Astrocyte of the spinal cord (primary cell): Measurements from ENCODE around the gene SLC26A5.

ENCODE experiments used
- DNase-seq: peaks from one replicate; pipeline ENCODE4 v3.0.0; 2011; ENCODE audit warnings: low read depth, low spot score
- H3K4me3 ChIP-seq: 2 replicates; pipeline ENCODE4 v1.5.1; 2011; ENCODE audit warnings: low read depth, mild to moderate bottlenecking, low read length, moderate library complexity
- CTCF ChIP-seq: IDR thresholded peaks from 2 replicates; pipeline ENCODE4 v1.5.1; 2012; ENCODE audit warnings: low read depth, mild to moderate bottlenecking, low read length, inconsistent platforms
- in situ Hi-C: cut with HindIII; loops from 2 replicates; pipeline ENCODE4 v1.10.0; 2017; ENCODE audit warnings: low sequenced_read_pairs

Gene SLC26A5

DNA sequence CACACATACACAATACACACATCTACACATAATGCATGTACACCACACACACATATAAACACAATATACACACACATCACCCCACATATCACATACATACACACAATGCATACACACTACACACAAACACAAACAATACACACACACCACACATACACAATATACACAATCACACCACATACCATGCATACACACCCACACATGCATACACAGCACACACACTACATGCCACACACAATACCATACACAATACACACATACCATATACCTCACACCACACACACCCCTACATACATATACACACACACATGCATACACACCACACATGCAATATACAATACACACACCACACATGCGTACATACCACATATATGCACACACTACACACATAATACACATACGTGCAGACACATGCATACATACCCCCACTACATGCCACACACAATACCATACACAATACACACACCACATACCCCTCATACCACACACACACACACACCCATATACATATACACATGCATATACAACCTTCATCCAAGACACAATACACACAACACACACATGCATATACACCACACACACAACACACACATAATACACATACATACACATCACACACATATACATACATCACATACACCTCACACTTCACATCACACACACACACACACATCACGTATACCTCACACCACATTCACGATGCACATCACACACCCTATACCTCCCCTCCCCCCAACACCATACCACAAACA lies 64.6 kb downstream of the SLC26A5 start:
- no peak for TF ChIP-seq CTCF

GRCh38 chr7:103380395-103381191 lies 65.4 kb downstream of the SLC26A5 start:
- TF ChIP-seq CTCF, result no peak
- in situ Hi-C loops, result no loop called here
- no peak overlapping the region for H3K4me3 ChIP-seq
- DNase-seq, result no peak

More for the DNA sequence above, 64.6 kb downstream of the SLC26A5 start:
- DNase-seq, result no peak
- in situ Hi-C loops, result no loop called here
- no peak overlapping the region for H3K4me3 ChIP-seq

- no peak for DNase-seq
- no peak overlapping the region for H3K4me3 ChIP-seq
- TF ChIP-seq CTCF, result no peak
- in situ Hi-C loops, result no loop called here
Measured at GRCh38 chr7:103379270-103379975, 66.6 kb downstream of the SLC26A5 start.

DNA sequence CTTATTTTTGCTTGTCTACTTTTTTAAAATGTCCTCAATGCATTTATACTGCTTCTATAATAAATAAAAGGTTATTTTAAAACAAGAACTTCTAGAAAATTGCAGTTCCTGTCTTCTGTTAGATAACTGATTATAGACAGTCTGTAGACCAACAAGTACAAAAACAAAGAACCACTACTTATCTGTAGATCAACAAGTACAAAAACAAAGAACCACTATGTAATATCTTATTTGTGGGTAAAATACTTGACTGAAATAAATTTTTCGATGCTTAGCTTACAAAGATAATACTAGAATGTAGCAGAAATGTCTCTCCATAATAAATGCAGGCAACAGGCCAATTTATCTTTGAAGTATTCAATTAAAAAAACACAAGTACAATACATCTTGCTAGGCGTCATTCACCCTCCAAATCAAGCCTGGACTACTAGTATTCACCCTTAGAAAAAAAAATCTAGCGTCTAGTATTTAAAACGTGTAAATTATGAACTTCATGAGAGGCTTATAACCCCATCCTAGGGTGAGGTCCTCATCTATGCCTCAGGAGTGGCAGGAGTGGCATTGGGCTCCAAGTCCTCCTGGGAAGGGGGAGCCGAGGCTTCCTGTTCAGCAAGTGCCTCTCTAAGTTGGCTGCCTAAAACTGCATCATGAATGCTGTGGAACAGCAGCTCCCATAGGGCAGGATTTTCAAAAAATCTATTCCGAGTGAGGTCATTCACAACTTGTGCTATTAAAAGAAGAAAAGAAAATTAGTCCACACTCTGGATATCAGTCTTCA lies 72.0 kb downstream of the SLC26A5 start:
- TF ChIP-seq CTCF, result no peak
- no peak overlapping the region for H3K4me3 ChIP-seq
- in situ Hi-C loops, result no loop called here
- DNase-seq, result no peak

- in situ Hi-C loops, result no loop called here
- no peak for TF ChIP-seq CTCF
- H3K4me3 ChIP-seq, result no peak overlapping the region
- no peak for DNase-seq
Measured at GRCh38 chr7:103369432-103369831, 76.6 kb downstream of the SLC26A5 start.

DNA sequence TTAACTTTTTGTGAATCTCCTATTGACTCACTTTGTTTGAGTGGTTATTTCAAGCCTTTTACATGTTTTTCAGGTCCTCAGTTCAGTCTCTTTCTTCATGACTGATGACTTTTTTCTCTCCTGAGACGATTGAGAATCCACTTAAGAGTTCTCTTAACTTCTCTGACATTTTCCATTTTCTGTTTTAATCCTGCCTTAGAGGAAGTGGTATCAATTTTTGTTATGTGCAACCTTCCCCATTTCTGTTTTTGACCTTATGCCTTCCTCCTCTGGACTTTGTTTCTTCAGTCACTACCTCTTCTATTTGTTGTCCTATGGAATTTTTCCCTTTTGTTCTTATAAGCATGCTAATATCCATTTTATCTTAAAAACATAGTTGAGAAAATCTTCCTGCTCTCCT lies 96.2 kb downstream of the SLC26A5 start:
- TF ChIP-seq CTCF, result no peak
- H3K4me3 ChIP-seq, result no peak overlapping the region
- in situ Hi-C loops, result no loop called here
- DNase-seq, result no peak
